ENCODE results near the gene CC2D1A. TPM values are rescaled to one million over a fixed set of nuclear protein-coding genes. Genes with fewer than 3 reads are reported as not detected.

Gene CC2D1A
- total RNA-seq, 1 donor from 2014 or later, result 22.6 TPM

GRCh38 chr19:13957051-13957450 lies 51.0 kb downstream of the CC2D1A start:
- Histone ChIP-seq H3K4me3 (ENCODE audit: insufficient read depth, low read depth, low read length) (no peak overlapping the region), H3K9ac (ENCODE audit: low read length) (no peak overlapping the region), H4K20me1 (ENCODE audit: insufficient read depth, low read length) (peaks cover 26% of the 10 kb centered on the region), H3K79me2 (ENCODE audit: insufficient read depth, low read length) (peaks cover 19% of the 10 kb centered on the region), H3K36me3 (ENCODE audit: insufficient read depth, low read length) (peaks cover 6% of the 10 kb centered on the region), H3K4me2 (ENCODE audit: low read length) (no peak overlapping the region), H3K9me3 (ENCODE audit: insufficient read depth, low read depth, low read length) (no peaks in the 10 kb centered on the region), H2AFZ (ENCODE audit: low read depth, low read length) (no peak overlapping the region), H3K27ac (ENCODE audit: low read depth, low read length) (no peak overlapping the region), H3K27me3 (ENCODE audit: insufficient read depth, low read length) (no peaks in the 10 kb centered on the region), H3K4me1 (ENCODE audit: insufficient read depth, low read length) (peaks cover 7% of the 10 kb centered on the region)
- Mint-ChIP-seq H3K9me3 (ENCODE audit: unreplicated experiment) (no peaks in the 10 kb centered on the region), H3K4me3 (ENCODE audit: unreplicated experiment) (no peak overlapping the region), H3K36me3 (ENCODE audit: low read depth, unreplicated experiment) (peaks cover 22% of the 10 kb centered on the region), H3K4me1 (ENCODE audit: low read depth, unreplicated experiment) (peaks cover 5% of the 10 kb centered on the region), H3K27ac (ENCODE audit: unreplicated experiment) (no peak overlapping the region), H3K27me3 (ENCODE audit: low read depth, unreplicated experiment) (no peaks in the 10 kb centered on the region)
- no peak for FAIRE-seq
- DNase-seq (ENCODE audit: low read depth), result no peak
- no peak for TF ChIP-seq EZH2 (IDR thresholded peaks at IDR 0.05; ENCODE audit: insufficient read depth, low read length)
- no peak for TF ChIP-seq CTCF (IDR thresholded peaks at IDR 0.05; ENCODE audit: insufficient read depth, low read depth, low read length)

GRCh38 chr19:13958043-13958442 lies 52.0 kb downstream of the CC2D1A start:
- Histone ChIP-seq H3K36me3 (ENCODE audit: insufficient read depth, low read length) (peaks cover 6% of the 10 kb centered on the region), H3K27ac (ENCODE audit: low read depth, low read length) (no peak overlapping the region), H3K9ac (ENCODE audit: low read length) (no peak overlapping the region), H3K27me3 (ENCODE audit: insufficient read depth, low read length) (no peaks in the 10 kb centered on the region), H4K20me1 (ENCODE audit: insufficient read depth, low read length) (peaks cover 24% of the 10 kb centered on the region), H3K4me1 (ENCODE audit: insufficient read depth, low read length) (peaks cover 11% of the 10 kb centered on the region), H3K4me2 (ENCODE audit: low read length) (no peak overlapping the region), H2AFZ (ENCODE audit: low read depth, low read length) (no peak overlapping the region), H3K79me2 (ENCODE audit: insufficient read depth, low read length) (peaks cover 16% of the 10 kb centered on the region), H3K9me3 (ENCODE audit: insufficient read depth, low read depth, low read length) (no peaks in the 10 kb centered on the region), H3K4me3 (ENCODE audit: insufficient read depth, low read depth, low read length) (no peak overlapping the region)
- H3K4me3 Mint-ChIP-seq (ENCODE audit: unreplicated experiment), result no peak overlapping the region
- peaks cover 5% of the 10 kb centered on the region for H3K4me1 Mint-ChIP-seq (ENCODE audit: low read depth, unreplicated experiment)
- no peaks in the 10 kb centered on the region for H3K27me3 Mint-ChIP-seq (ENCODE audit: low read depth, unreplicated experiment)
- H3K36me3 Mint-ChIP-seq (ENCODE audit: low read depth, unreplicated experiment), result peaks cover 22% of the 10 kb centered on the region
- DNase-seq (ENCODE audit: low read depth), result no peak
- no peaks in the 10 kb centered on the region for H3K9me3 Mint-ChIP-seq (ENCODE audit: unreplicated experiment)
- no peak for TF ChIP-seq CTCF (IDR thresholded peaks at IDR 0.05; ENCODE audit: insufficient read depth, low read depth, low read length)
- no peak for TF ChIP-seq EZH2 (IDR thresholded peaks at IDR 0.05; ENCODE audit: insufficient read depth, low read length)
- H3K27ac Mint-ChIP-seq (ENCODE audit: unreplicated experiment), result no peak overlapping the region
- no peak for FAIRE-seq

DNA sequence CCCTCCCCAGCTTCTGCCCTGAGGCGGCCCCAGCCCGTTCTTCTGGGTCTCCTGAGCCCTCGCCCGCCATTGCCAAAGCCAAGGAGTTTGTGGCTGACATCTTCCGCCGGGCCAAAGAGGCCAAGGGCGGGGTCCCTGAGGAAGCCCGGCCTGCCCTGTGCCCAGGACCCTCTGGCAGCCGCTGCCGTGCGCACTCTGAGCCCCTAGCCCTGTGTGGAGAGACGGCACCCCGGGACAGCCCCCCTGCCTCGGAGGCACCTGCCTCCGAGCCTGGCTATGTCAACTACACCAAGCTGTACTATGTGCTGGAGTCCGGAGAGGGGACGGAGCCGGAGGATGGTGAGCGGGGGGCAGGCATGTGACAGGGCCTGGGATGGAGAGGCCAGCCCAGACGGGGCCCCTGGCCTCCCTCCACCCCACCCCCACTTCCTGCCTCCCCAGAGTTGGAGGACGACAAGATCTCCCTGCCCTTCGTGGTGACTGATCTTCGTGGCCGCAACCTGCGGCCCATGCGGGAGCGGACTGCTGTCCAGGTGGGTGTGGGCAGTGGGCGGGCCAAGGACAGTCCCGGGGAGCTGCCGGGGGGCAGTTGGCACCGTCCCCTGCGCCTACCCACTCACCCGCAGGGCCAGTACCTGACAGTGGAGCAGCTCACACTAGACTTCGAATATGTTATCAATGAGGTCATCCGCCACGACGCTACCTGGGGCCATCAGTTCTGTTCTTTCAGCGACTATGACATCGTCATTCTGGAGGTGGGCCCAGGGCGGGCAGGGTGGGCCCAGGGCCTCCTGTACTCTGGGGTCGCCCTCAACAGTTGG lies 53.4 kb downstream of the CC2D1A start:
- no peak for TF ChIP-seq CTCF (IDR thresholded peaks at IDR 0.05; ENCODE audit: insufficient read depth, low read depth, low read length)
- TF ChIP-seq EZH2 (IDR thresholded peaks at IDR 0.05; ENCODE audit: insufficient read depth, low read length), result no peak
- Histone ChIP-seq H2AFZ (ENCODE audit: low read depth, low read length) (no peak overlapping the region), H3K4me1 (ENCODE audit: insufficient read depth, low read length) (peaks cover 5% of the 10 kb centered on the region), H3K9me3 (ENCODE audit: insufficient read depth, low read depth, low read length) (no peaks in the 10 kb centered on the region), H3K4me2 (ENCODE audit: low read length) (no peak overlapping the region), H3K27ac (ENCODE audit: low read depth, low read length) (no peak overlapping the region), H3K4me3 (ENCODE audit: insufficient read depth, low read depth, low read length) (no peak overlapping the region), H4K20me1 (ENCODE audit: insufficient read depth, low read length) (peaks cover 11% of the 10 kb centered on the region), H3K36me3 (ENCODE audit: insufficient read depth, low read length) (peaks cover 6% of the 10 kb centered on the region), H3K79me2 (ENCODE audit: insufficient read depth, low read length) (peaks cover 3% of the 10 kb centered on the region), H3K27me3 (ENCODE audit: insufficient read depth, low read length) (no peaks in the 10 kb centered on the region), H3K9ac (ENCODE audit: low read length) (no peak overlapping the region)
- H3K4me3 Mint-ChIP-seq (ENCODE audit: unreplicated experiment), result no peak overlapping the region
- H3K4me1 Mint-ChIP-seq (ENCODE audit: low read depth, unreplicated experiment), result peaks cover 3% of the 10 kb centered on the region
- H3K9me3 Mint-ChIP-seq (ENCODE audit: unreplicated experiment), result no peaks in the 10 kb centered on the region
- DNase-seq (ENCODE audit: low read depth) (no peak), FAIRE-seq (no peak)
- no peak overlapping the region for H3K27ac Mint-ChIP-seq (ENCODE audit: unreplicated experiment)
- H3K36me3 Mint-ChIP-seq (ENCODE audit: low read depth, unreplicated experiment), result peaks cover 20% of the 10 kb centered on the region
- no peaks in the 10 kb centered on the region for H3K27me3 Mint-ChIP-seq (ENCODE audit: low read depth, unreplicated experiment)

Data from astrocyte (in vitro differentiated cells and primary cell).